ENCODE results near the gene SETD5. TPM values are rescaled to one million over a fixed set of nuclear protein-coding genes. Genes with fewer than 3 reads are reported as not detected.

The SETD5 gene
- total RNA-seq, 2 donors from 2014 or later = 95.7 to 101 TPM

DNA sequence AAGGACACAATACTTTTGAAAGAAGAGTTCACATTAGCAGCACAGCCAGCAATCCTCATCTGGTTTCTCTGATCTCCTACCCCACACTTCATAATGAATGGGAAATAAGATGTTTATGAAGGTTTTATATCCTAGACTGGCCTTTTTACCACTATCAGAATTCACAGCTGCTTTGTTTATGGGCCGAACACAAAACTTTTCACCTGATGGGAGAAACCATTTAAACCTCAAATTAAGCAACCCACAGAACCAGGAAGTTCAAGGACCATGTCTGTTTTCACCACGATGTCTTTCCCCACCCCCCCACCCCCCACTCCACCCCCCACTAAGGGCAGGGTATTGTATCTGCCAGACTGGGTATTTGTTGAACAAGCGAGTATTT is 11.3 kb upstream of the SETD5 start:
- intact Hi-C loops (cut with DNase I) = loop anchor here in 1 of 2 donors (10.0 kb wide), 1 partner anchor 49 kb away; no protein-coding TSS in a partner anchor

DNA sequence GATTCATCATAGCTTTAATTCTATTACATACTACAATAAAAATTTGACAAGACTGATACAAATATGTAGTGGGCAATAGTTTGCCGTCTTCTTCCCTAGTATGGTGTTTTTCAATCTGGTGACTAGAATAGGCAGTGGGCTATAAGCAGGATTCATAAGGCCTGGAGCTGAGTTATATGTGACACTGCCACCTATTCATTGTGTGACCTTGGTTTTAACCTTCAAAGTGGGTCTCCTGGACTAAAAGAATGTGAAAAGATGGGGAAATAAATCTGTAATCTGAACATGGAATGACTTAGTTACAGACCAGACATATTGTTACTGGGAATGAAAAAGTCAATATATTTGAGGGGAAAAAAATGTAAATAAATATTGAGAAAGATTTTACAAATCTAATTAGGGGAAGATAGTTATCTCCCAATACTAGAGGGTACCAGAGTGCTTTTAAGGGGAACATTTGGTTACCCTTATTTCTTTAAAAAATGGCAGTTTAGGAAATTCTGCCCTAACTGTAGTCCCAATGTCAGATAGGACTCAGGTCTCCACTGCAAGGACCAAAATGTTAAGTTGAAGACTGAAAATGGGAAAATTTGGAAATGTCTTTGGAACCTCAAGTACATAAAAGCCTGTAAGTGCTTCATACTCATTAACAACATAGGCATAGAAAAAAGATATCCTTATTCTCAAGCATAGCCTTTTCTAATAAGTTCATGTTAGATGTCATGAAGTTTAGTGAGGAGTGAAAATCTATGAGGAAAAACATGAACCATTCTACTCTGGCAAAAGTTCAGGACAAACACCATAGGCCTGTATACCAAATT is 10.7 kb upstream of the SETD5 start:
- intact Hi-C loops (cut with DNase I) = loop anchor here in 1 of 2 donors (10.0 kb wide), 1 partner anchor 48 kb away; no protein-coding TSS in a partner anchor

More for the DNA sequence above, 11.3 kb upstream of the SETD5 start:
- DNase-seq (ENCODE audit: low spot score) = no peak

DNA sequence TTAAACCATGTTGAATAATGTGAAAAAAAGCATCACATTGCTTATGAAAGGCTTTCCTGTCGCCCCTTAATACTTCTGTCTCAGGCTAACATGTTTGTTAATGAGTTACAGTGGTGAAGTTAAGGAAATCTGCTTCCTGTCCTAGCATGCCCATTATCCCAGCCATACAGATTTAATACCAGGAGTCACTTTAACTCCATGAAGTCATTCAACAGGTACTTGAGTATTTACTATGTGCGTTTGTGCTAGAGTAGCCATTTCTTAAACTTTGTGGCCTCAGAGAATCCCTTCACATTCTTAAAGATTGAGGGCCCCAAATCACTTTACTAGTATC is 10.1 kb upstream of the SETD5 start:
- intact Hi-C loops (cut with DNase I) = loop anchor here in 1 of 2 donors (10.0 kb wide), 1 partner anchor 48 kb away; no protein-coding TSS in a partner anchor
- no peak for DNase-seq (ENCODE audit: low spot score)

More for the DNA sequence above, 10.7 kb upstream of the SETD5 start:
- DNase-seq (ENCODE audit: low spot score) = no peak

DNA sequence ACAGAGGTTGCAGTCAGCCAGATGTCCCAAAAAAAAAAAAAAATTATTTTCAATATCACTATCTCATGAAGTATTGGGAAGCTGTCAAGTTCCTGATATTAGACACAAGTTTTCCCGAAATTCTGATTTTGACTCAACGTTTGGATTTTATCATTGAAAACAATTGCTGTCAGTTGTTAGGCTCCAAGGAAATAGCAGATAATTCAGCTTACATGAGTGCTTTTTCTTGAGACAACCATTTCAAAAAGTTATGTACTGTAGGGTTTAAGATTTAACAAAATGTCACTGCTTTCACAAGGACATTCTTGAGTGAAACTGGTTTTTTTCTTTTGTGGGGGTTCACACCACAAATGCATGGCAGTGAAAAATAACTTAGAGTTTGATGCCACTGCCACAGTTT is 9.3 kb upstream of the SETD5 start:
- intact Hi-C loops (cut with DNase I) = loop anchor here in 1 of 2 donors (10.0 kb wide), 1 partner anchor 47 kb away; no protein-coding TSS in a partner anchor
- no peak for DNase-seq (ENCODE audit: low spot score)

DNA sequence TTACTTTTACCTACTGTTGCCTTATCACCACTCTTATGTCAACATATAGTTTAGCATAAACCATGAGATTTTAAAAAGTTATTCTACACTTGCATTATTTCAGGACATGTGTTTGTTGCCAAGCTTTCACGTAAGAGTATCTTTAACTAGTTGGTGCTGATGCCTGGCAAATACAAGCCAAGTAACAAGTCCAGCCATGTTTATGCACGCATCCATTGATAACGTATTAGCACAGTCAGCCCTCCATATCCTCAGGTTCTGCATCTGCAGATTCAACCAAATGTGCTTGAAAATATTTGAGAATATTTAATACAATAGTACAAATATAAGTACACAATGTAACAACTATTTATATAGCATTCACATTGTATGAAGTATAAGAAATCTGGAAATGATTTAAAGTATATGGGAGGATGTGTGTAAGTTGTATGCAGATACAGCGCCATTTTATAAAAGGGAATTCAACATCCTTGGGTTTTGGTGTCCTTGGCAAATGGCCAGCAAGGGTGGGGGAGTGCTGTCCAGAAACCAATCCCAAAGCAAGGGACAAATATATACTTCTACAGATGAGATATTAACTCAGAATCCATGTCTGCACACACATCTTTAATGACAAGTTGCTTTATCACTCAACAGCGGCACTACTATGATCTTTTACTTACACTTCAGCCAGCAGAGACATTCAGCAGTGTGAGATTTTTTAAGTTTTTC is 8.7 kb upstream of the SETD5 start:
- intact Hi-C loops (cut with DNase I) = loop anchor here in 1 of 2 donors (10.0 kb wide), 1 partner anchor 46 kb away; no protein-coding TSS in a partner anchor
- no peak for DNase-seq (ENCODE audit: low spot score)

DNA sequence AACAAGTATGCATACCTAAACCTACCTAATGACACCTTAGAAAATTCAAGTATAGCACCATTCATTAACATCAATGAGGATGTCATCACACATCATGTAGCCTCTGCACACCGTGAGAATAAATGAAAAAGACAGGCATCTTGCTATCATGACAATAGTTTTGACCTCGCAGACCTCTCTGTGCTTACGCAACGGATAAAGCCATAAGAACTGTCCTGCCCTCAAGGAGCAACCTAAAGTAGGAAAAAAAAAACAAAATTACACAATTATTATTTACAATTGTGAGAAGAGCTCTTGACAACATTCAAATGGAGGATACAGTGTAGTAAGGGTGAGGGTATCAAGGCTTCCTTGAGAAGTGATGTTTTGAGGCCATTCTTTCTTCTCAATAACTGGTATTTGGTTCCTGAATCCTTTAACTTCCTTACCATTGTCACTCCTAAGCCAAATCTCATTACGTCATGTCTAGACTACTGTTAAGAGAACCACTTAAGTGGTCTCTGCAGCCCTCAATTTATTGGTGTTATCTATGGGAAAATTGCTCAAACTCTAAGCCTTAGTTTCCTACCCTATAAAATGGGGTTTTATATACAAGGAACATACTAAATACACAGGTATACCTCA is 7.0 kb upstream of the SETD5 start:
- intact Hi-C loops (cut with DNase I) = loop anchor here in 1 of 2 donors (5.0 kb wide), 1 partner anchor 37 kb away; no protein-coding TSS in a partner anchor
- DNase-seq (ENCODE audit: low spot score) = no peak

DNA sequence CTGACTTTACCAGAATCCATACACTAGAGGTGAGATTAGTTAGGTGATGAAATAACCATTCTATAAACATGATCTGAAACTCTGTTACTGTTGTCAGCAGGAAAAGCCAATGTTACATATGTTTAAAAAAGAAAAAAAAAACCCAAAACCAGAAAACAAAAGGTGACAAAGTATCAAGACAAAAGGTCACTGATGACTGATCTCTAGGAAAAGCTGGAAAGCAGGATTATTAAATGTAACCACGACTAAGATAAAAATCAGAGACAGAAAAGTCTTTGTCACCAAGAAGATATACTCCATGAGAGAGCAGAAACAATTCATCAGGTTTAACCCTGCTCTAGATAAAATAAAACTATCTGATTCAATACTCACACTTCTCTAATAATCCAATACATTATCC is 5.4 kb upstream of the SETD5 start:
- intact Hi-C loops (cut with DNase I) = loop anchor here in 1 of 2 donors (5.0 kb wide), 1 partner anchor 35 kb away; no protein-coding TSS in a partner anchor

DNA sequence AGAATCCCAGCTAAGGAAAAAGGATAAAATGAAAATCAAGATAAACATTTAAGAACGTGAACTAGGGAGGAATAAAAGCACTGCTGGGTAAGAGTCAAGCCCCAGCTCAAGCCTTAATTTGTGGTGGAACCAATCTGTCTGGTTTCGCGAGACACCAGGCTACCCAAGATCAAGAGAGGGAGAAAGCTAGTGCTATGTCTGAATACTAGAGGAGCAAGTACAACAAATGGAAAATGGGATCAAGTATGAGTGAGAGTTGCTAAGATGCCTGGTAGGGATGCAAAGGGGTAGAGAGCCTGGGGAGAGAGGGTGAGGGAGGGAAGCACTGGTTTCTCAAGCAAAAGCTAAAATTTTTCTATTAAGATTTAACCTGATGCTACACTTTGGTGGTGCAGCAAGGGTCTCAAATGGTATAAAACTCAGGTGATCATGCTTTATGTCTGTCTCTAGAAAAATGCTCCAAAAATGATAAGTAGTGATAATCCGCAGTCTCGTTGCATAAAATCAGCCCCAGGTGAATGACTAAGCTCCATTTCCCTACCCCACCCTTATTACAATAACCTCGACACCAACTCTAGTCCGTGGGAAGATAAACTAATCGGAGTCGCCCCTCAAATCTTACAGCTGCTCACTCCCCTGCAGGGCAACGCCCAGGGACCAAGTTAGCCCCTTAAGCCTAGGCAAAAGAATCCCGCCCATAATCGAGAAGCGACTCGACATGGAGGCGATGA is 1.7 kb upstream of the SETD5 start:
- no peak for DNase-seq (ENCODE audit: low spot score)
- intact Hi-C loops (cut with DNase I) = no loop called here

More for the DNA sequence above, 5.4 kb upstream of the SETD5 start:
- DNase-seq (ENCODE audit: low spot score) = no peak

DNA sequence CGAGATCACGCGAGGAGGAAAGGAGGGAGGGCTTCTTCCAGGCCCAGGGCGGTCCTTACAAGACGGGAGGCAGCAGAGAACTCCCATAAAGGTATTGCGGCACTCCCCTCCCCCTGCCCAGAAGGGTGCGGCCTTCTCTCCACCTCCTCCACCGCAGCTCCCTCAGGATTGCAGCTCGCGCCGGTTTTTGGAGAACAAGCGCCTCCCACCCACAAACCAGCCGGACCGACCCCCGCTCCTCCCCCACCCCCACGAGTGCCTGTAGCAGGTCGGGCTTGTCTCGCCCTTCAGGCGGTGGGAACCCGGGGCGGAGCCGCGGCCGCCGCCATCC is 1.1 kb upstream of the SETD5 start:
- DNase-seq (ENCODE audit: low spot score) = peak; percentile 96
- intact Hi-C loops (cut with DNase I) = no loop called here

DNA sequence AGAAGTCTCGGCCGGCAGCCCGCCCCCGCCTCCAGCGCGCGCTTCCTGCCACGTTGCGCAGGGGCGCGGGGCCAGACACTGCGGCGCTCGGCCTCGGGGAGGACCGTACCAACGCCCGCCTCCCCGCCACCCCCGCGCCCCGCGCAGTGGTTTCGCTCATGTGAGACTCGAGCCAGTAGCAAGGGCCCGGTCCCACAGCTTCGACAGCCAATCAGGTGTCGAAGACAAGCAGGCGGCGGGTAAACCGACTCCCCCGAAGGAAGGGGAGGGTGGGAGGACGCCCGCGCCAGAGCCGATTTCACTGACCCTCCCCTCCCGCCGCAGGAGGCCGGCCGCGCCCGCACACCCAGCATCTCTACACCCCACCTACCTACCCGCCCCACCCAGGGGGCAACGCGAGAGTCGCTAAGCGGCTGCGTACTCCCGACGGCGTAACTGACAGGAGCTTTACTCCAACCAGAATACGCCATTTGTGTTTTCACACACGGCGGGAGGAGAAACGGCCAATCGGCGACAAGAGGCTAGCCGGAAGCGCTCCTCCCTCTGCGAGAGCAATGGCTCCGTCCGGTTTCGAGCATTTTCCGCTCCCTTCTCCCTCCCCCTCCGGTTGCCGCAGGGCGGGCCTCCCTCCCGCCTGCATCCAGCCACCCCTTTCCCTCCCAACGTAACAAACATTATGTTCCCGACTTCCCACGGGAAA is 633 bp upstream of the SETD5 start:
- intact Hi-C loops (cut with DNase I) = no loop called here
- DNase-seq (ENCODE audit: low spot score) = peak; percentile 99

DNA sequence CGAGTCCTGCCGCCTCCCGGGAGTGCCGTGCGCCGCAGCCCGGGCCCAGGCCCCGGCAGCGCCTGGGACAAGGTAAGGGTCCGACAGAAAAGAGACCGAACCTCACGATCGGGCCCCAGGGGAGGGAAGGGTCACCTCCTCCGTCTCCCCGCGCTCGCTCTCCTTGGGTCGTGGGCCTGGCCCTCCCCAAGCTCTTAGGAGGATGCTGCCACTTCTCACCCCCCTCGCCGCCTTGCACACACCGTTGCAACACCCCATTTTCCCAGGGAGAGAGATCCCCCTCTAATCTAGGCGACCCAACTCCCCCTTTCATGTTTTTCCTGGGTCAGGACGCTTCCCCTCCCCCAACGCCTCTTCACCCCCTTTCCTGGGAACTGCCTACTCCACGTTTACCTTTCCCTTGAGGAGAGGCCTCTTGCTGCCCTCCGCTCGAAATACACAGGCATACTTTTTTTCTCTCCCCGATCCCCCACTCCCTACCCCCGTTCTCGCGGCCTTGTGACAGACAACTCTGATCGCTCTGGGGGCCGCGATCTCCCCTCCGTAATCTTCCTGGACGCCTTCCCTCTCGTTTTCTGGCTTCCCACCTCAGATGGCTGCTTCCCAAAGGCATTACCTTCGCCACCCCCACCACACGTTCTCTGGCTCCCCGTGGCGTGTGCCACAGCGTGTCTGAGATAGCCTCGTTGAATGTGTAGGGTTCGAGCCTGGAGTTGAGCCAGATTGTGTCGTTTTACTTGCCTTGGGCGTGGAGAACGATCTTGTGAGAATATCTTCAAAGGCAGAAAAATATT is 688 bp downstream of the SETD5 start:
- intact Hi-C loops (cut with DNase I) = no loop called here
- DNase-seq (ENCODE audit: low spot score) = peak; percentile 83

DNA sequence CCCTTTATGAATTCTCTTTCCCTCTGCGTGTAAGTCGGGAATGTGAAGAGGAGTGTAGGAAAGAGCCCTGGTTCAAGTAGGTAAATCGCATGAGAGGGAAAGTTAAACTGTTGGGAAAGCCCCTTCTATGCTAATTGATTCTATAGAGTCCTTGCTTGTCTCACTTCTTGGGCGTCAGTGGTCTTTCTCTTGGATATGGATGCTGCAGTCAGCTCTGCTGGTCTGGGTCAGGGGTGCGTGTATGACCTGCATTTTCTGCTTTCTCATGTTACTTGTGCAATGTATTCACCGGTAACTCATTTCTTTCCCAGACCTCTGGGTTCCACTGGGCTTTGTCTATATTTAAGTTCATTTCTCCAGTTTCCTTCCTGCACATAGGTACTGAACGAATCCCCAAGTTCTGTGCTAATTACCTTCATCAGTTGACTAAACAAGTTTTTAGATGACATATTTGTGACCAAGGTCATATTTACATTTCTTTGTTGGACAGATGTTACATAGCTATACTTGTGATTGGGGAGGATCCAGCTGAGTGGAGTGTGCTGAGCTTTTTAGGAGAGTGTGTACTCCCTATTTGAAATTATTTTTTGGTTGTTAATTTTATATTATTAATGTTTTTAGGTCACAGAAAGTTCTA is 1.4 kb downstream of the SETD5 start:
- no peak for DNase-seq (ENCODE audit: low spot score)
- intact Hi-C loops (cut with DNase I) = no loop called here

DNA sequence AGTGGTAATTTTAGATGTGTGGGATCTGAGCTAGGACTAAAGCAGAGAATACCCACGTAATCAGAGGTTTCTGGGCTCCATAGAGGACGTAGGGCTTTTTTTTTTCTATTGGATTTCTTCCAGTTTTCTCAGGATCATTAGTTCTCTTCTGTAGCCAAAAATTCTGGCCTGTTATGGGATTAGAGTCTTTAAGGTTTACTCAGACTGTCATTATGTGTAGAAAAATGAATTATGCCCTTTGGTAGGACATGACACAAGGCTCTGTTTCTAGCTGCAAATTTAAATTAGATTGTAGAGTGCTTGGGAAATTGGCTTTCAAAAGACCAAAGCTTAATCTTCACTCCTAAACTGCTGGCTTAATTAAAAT is 1.9 kb downstream of the SETD5 start:
- DNase-seq (ENCODE audit: low spot score) = no peak
- intact Hi-C loops (cut with DNase I) = no loop called here

DNA sequence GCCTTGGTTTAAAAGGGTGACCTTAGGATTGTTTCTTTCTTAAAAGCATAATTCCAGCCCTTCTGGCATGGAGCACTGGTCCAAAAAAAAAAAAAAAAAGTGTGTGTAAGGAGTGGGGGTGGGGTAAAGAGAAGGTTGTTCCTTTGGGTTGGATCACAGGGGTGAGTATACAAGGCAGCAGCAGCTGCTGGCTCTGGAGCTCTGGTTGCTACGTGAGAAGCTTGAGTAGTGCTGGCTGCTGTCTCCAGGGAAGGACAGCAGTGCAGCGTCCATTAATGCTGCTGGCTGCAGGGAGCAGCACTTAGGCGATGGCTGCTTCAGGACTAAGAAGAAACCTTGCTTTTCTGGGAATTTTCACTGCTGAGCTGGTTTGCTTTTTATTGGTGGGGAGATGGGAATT is 2.3 kb downstream of the SETD5 start:
- DNase-seq (ENCODE audit: low spot score) = peak; percentile 88
- intact Hi-C loops (cut with DNase I) = no loop called here

DNA sequence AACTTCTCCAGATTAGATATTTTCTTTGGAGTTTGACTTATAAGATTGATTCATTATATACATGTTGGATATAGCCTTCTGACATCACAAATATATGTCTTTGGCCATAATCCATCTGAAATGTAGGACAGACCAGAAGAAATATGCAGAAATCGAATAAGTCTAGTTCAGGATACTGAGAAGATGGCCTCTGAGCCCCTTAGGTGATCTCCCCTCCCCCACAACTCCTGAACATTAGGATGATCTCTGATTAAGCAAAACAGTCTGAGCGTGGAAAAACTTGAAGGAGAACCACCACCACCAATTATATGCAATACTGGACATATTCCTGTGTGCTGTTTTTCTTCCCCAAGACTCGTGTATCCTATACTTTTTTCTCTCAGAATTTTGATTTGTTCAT is 3.2 kb downstream of the SETD5 start:
- DNase-seq (ENCODE audit: low spot score) = no peak
- intact Hi-C loops (cut with DNase I) = no loop called here

DNA sequence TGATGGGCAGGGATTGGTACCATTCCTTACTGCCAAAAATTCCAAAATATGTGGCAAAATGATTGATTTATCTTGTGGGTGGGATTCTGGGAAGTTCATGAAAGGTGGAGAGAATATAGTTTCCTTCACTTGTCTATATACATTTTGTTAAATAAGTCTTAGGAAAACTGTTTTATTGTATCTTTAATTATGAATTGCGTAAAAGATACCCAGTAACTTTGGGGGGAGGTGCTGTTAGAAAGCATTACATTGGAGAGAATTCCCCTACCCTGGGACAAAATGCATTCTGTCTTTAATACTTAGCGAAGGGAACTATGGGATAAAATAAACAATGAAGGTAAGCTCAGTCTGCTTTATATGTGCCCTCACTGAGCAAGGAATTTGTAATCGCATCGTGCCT is 4.6 kb downstream of the SETD5 start:
- DNase-seq (ENCODE audit: low spot score) = no peak
- intact Hi-C loops (cut with DNase I) = no loop called here

DNA sequence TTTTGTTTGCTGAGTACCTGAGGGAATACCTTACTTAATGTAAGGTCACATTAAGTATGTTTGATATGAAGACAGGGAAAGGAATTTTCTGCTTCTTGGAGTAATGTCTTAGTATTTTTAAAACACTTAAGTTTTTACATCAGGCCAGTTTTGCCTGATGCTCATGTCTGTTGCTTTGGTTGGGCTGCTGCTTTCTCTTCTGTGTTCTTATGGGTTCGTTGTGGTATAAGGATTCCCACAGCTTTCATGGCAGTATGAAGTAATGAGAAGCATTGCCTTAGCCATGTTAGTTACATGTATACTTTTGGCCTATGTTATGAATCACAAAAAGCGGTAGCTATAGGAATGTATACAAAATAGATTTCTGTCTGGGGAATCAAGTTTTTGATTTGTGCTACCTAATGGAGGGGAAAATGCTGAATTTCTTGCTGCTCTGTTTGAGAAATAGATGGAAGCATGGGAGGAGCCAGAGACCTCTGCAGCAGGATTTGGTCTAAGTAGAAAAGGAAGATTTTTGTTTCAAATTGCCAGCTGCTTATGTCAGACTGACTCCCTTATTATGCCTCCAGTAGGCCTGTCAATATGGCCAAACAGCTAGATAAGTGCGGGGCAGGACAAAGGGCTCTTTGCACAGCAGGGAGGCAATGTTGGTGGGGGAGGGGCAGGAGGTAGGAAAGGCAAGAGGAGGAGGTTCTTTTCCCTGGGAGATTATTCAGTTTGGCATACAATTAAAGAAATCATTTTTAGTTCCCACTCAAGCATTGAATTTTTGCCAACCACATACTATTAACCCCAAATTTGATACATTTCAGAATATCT is 5.2 kb downstream of the SETD5 start:
- no peak for DNase-seq (ENCODE audit: low spot score)
- intact Hi-C loops (cut with DNase I) = no loop called here
